Measurements from ENCODE around the gene HIP1.

- TF ChIP-seq CTCF (IDR thresholded peaks at IDR 0.05): no peak
- no peak for TF ChIP-seq EZH2phosphoT487 (IDR thresholded peaks at IDR 0.05)
These were observed 69.2 kb downstream of the HIP1 start for GRCh38 chr7:75669579-75669978.
